ENCODE results near the gene NRROS. TPM values are rescaled to one million over a fixed set of nuclear protein-coding genes. Genes with fewer than 3 reads are reported as not detected.
A peak's percentile ranks its signal among the peaks of the same experiment; 100 is the strongest.

The NRROS gene
- total RNA-seq, 1 donor from 2014 or later, result 22.6 TPM

DNA sequence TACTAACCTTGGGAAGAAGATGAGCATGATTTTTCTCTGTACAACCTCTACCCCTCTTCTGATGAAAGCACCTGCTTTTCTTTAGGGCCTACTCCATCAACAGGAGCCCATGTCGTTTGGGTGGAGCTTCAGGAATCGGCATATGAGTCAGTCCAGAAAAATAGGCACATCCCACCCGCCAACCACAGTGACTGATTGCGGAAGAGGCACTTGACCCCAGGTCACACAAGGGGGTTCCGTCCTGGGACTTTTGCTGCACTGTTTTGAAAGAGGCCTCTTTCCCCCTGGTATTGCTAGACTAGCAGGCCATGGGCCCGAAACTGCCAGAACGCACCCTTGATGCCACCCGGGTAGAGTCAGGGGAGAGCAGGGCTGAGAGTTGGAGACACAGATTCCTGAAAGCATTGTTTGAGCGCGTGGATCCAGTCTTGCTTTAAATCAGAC lies 19.3 kb upstream of the NRROS start:
- intact Hi-C loops (cut with DNase I), result no loop called here
- Histone ChIP-seq H3K4me1 (no peaks in the 10 kb centered on the region), H3K9me3 (no peaks in the 10 kb centered on the region), H3K4me3 (no peak overlapping the region), H3K36me3 (no peaks in the 10 kb centered on the region), H3K27me3 (no peaks in the 10 kb centered on the region), H3K27ac (peak overlapping the region in 1 of 2 donors; percentile 29)
- DNase-seq (ENCODE audit: low spot score in 2 of 2), result peak in 1 of 2 donors; percentile 73
- TF ChIP-seq, protein P1, sequence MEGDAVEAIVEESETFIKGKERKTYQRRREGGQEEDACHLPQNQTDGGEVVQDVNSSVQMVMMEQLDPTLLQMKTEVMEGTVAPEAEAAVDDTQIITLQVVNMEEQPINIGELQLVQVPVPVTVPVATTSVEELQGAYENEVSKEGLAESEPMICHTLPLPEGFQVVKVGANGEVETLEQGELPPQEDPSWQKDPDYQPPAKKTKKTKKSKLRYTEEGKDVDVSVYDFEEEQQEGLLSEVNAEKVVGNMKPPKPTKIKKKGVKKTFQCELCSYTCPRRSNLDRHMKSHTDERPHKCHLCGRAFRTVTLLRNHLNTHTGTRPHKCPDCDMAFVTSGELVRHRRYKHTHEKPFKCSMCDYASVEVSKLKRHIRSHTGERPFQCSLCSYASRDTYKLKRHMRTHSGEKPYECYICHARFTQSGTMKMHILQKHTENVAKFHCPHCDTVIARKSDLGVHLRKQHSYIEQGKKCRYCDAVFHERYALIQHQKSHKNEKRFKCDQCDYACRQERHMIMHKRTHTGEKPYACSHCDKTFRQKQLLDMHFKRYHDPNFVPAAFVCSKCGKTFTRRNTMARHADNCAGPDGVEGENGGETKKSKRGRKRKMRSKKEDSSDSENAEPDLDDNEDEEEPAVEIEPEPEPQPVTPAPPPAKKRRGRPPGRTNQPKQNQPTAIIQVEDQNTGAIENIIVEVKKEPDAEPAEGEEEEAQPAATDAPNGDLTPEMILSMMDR (IDR thresholded peaks at IDR 0.05), result no peak

GRCh38 chr3:196620684-196621083 lies 18.8 kb upstream of the NRROS start:
- no peaks in the 10 kb centered on the region for H3K9me3 ChIP-seq
- no peak overlapping the region for H3K27ac ChIP-seq
- H3K4me3 ChIP-seq, result no peak overlapping the region
- no peaks in the 10 kb centered on the region for H3K4me1 ChIP-seq
- intact Hi-C loops (cut with DNase I), result no loop called here
- no peaks in the 10 kb centered on the region for H3K27me3 ChIP-seq
- DNase-seq (ENCODE audit: low spot score in 2 of 2), result no peak
- TF ChIP-seq, protein P1 (IDR thresholded peaks at IDR 0.05), result no peak
- H3K36me3 ChIP-seq, result no peaks in the 10 kb centered on the region

GRCh38 chr3:196621611-196622010 lies 17.9 kb upstream of the NRROS start:
- intact Hi-C loops (cut with DNase I), result no loop called here
- no peak overlapping the region for H3K4me3 ChIP-seq
- H3K27me3 ChIP-seq, result no peaks in the 10 kb centered on the region
- TF ChIP-seq, protein P1 (IDR thresholded peaks at IDR 0.05), result no peak
- H3K4me1 ChIP-seq, result no peaks in the 10 kb centered on the region
- DNase-seq (ENCODE audit: low spot score in 2 of 2), result no peak
- H3K36me3 ChIP-seq, result no peaks in the 10 kb centered on the region
- no peak overlapping the region for H3K27ac ChIP-seq
- H3K9me3 ChIP-seq, result no peaks in the 10 kb centered on the region

GRCh38 chr3:196624067-196624790 lies 15.3 kb upstream of the NRROS start:
- DNase-seq (ENCODE audit: low spot score in 2 of 2), result no peak
- intact Hi-C loops (cut with DNase I), result no loop called here
- TF ChIP-seq, protein P1 (IDR thresholded peaks at IDR 0.05), result no peak

DNA sequence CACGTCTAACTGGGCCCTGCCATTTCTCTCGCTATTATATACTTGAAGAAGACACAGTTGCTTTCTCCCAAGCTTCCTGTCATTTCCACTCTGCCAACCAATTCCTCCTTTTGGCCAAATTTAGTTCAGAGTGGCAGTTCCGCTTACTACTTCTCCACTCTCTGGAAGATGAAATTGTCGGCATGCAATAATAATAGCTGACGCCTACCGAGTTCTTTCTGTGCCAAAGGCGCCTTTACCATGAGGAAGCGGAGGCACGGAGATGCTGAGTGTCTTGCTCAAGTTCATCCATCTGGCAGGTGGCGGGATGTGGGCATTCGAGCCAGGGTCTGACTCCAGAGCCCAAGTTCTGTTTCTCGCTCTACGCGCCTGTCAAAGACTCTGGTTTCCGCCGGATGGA lies 14.6 kb upstream of the NRROS start:
- intact Hi-C loops (cut with DNase I), result no loop called here
- DNase-seq (ENCODE audit: low spot score in 2 of 2), result peak in 1 of 2 donors; percentile 72
- Histone ChIP-seq H3K4me1 (no peaks in the 10 kb centered on the region), H3K9me3 (no peaks in the 10 kb centered on the region), H3K36me3 (no peaks in the 10 kb centered on the region), H3K4me3 (no peak overlapping the region), H3K27me3 (no peaks in the 10 kb centered on the region), H3K27ac (peak overlapping the region; percentile 33 to 56)
- TF ChIP-seq, protein P1 (IDR thresholded peaks at IDR 0.05), result no peak

More at GRCh38 chr3:196624067-196624790, 15.3 kb upstream of the NRROS start:
- H3K4me3 ChIP-seq, result no peak overlapping the region
- H3K36me3 ChIP-seq, result no peaks in the 10 kb centered on the region
- no peaks in the 10 kb centered on the region for H3K27me3 ChIP-seq
- H3K27ac ChIP-seq, result peak overlapping the region; percentile 33 to 56
- no peaks in the 10 kb centered on the region for H3K4me1 ChIP-seq
- H3K9me3 ChIP-seq, result no peaks in the 10 kb centered on the region
